Bronchial epithelial cell (primary cell): Measurements from ENCODE around the gene PLCG2. TPM values are rescaled to one million over a fixed set of nuclear protein-coding genes. Genes with fewer than 3 reads are reported as not detected.

ENCODE experiments used
- DNase-seq: peaks from one replicate; pipeline ENCODE4 v3.0.0-alpha.2; 2010; ENCODE audit warnings: low read depth
- FAIRE-seq: peaks from 2 replicates; lab custom pipeline; 2011; peaks lifted over from hg19 to GRCh38; lab: Jason Lieb, UNC
- H3K27me3 ChIP-seq: 2 replicates; pipeline ENCODE4 v1.5.1; 2011; ENCODE audit warnings: low read length; ENCODE audit not compliant: control insufficient read depth, insufficient read depth
- H3K36me3 ChIP-seq: 2 replicates; pipeline ENCODE4 v1.5.1; 2011; ENCODE audit warnings: low read length; ENCODE audit not compliant: control insufficient read depth, insufficient read depth
- H3K4me3 ChIP-seq: 2 replicates; pipeline ENCODE4 v1.5.1; 2011; ENCODE audit warnings: mild to moderate bottlenecking, low read depth, low read length, control low read depth
- CTCF ChIP-seq: IDR thresholded peaks from 2 replicates; pipeline ENCODE4 v1.5.1; 2011; ENCODE audit warnings: mild to moderate bottlenecking, moderate library complexity, low read length, control low read depth, inconsistent platforms; ENCODE audit not compliant: insufficient read depth, severe bottlenecking
- total RNA-seq: library from RNA; depleted of rRNA; stranded (reverse); fragments of >200 nt; gene quantifications from 2 replicates; pipeline ENCODE4 v1.2.1, GENCODE V29; 2014

Gene PLCG2
- total RNA-seq, 1 donor from 2014 or later = 1.8 TPM

GRCh38 chr16:81782236-81782635 lies 3.1 kb downstream of the PLCG2 start:
- no peak for TF ChIP-seq CTCF
- no peak for DNase-seq
- Histone ChIP-seq H3K27me3 (peaks cover 22% of the 10 kb centered on the region), H3K4me3 (no peak overlapping the region), H3K36me3 (no peaks in the 10 kb centered on the region)
- no peak for FAIRE-seq

DNA sequence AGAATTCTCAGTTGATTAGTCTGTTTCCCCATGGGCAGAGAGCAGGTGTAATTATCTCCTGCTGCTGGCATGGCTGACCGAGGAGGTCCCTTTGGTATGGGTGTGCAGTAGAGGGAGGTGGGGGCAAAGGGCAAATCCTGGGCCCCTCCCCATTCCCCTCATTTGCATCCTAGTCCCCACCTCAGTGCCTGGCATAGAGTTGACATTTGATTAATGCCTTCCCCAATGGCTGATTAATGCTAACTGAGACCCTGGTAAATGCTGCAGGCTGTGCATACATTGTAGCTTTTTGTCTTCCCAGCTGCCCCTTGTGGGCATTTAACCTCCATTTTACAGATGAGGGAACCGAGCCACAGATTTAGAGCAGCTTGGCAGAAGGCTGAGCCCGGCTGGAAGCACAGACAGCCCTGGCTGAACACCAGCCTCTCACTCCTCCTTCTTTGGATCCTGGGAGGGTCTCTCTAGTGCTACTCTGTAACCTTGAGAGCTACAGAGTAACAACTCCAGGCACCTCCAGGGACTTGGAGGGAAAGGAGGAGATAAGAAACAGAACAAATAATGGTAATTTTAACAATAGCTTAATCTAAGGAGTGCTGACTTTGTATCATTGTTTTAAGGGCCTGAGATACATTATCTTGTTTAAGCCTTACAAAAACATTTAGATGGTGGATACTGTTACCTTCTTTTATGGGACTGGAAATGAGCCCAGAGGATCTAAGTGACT lies 5.1 kb downstream of the PLCG2 start:
- no peak for TF ChIP-seq CTCF
- H3K36me3 ChIP-seq = no peaks in the 10 kb centered on the region
- no peak overlapping the region for H3K4me3 ChIP-seq
- peaks cover 17% of the 10 kb centered on the region for H3K27me3 ChIP-seq
- no peak for DNase-seq
- FAIRE-seq = no peak

GRCh38 chr16:81785138-81785924 lies 6.2 kb downstream of the PLCG2 start:
- no peak for TF ChIP-seq CTCF
- no peak for DNase-seq
- FAIRE-seq = no peak
- Histone ChIP-seq H3K27me3 (peaks cover 10% of the 10 kb centered on the region), H3K36me3 (no peaks in the 10 kb centered on the region), H3K4me3 (no peak overlapping the region)

GRCh38 chr16:81786321-81786720 lies 7.2 kb downstream of the PLCG2 start:
- TF ChIP-seq CTCF = no peak
- peak; percentile 84 for DNase-seq
- no peaks in the 10 kb centered on the region for H3K36me3 ChIP-seq
- no peak for FAIRE-seq
- no peak overlapping the region for H3K4me3 ChIP-seq
- H3K27me3 ChIP-seq = peaks cover 9% of the 10 kb centered on the region

GRCh38 chr16:81786868-81787267 lies 7.8 kb downstream of the PLCG2 start:
- peaks cover 6% of the 10 kb centered on the region for H3K27me3 ChIP-seq
- no peaks in the 10 kb centered on the region for H3K36me3 ChIP-seq
- FAIRE-seq (no peak), DNase-seq (no peak)
- TF ChIP-seq CTCF = no peak
- no peak overlapping the region for H3K4me3 ChIP-seq
